Skeletal muscle cell (primary cell): ENCODE results near the gene TRIM68.
A peak's percentile ranks its signal among the peaks of the same experiment; 100 is the strongest.

Source experiments
- DNase-seq: peaks from one replicate; pipeline ENCODE4 v3.0.0-alpha.2; 2010; ENCODE audit warnings: low read depth
- H3K4me3 ChIP-seq: 2 replicates; pipeline ENCODE4 v1.5.1; 2011; ENCODE audit warnings: low read depth, mild to moderate bottlenecking, control low read depth, low read length, moderate library complexity

Gene TRIM68, protein sequence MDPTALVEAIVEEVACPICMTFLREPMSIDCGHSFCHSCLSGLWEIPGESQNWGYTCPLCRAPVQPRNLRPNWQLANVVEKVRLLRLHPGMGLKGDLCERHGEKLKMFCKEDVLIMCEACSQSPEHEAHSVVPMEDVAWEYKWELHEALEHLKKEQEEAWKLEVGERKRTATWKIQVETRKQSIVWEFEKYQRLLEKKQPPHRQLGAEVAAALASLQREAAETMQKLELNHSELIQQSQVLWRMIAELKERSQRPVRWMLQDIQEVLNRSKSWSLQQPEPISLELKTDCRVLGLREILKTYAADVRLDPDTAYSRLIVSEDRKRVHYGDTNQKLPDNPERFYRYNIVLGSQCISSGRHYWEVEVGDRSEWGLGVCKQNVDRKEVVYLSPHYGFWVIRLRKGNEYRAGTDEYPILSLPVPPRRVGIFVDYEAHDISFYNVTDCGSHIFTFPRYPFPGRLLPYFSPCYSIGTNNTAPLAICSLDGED

DNA sequence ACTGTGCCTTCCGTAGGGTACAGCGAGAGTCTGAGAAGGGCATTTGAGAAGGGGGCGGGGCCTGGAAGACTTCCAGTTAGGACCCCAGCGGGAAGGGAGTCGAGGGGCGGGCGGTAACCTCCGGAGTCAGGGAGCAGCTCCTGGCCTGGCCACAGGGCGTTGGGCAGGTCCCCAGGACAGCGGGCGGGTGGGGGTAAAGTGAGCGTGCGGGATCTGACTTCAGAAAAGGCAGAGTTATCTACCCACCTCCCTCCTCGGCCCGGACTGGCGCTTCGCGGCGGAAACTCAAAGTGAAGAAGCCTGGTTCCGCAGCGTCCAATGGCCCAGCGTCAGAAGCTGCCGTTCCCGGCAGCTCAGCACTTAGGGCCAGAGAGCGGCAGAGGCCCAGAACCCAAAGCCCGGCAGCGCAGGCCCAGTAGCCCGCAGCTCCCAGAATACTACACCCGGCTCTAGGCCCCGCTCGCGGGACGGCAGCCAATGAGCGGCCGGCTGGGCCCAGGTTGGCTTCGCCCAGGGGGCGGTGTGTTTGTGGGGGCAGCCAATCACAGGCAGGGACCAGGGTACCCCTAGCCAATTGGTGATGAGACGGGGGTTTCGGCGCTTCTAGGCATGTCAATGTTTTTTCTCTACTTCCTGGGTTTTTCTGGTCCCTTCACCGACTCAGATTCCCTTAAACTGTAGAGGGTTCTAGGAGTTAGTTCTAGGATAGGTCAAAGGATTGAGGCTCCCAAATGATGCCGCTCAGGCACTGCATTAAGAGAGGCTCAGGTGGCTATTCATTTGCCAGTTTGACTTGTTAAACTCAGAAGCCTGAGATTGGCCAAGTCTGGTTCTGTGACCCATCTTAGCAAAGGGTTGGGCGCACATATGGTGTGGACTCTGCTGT, at the start of gene TRIM68:
Gene TRIM68 (minus strand): TSS at position 451 of the 886 bp plus-strand sequence. CDS start 2,727 bp downstream, outside the sequence.
- DNase-seq, result peak; percentile 85
- peak within 1 kb of the TSS; percentile 73 for H3K4me3 ChIP-seq

DNA sequence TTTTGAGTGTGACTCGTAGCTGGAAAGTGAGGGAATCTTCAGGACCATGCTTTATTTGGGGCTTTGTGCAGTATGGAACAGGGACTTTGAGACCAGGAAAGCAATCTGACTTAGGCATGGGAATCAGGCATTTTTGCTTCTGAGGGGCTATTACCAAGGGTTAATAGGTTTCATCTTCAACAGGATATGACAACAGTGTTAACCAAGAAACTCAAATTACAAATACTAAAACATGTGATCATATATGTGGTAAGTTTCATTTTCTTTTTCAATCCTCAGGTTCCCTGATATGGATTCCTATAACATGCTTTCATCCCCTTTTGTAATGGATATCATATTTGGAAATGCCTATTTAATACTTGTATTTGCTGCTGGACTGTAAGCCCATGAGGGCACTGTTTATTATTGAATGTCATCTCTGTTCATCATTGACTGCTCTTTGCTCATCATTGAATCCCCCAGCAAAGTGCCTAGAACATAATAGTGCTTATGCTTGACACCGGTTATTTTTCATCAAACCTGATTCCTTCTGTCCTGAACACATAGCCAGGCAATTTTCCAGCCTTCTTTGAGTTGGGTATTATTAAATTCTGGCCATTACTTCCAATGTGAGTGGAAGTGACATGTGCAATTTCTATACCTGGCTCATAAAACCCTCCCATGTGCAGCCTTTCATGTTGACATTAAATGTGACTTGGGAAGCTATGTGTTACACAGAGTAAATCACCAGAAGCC, 46.8 kb upstream of the TRIM68 start:
- H3K4me3 ChIP-seq, result no peak overlapping the region
- DNase-seq, result no peak

DNA sequence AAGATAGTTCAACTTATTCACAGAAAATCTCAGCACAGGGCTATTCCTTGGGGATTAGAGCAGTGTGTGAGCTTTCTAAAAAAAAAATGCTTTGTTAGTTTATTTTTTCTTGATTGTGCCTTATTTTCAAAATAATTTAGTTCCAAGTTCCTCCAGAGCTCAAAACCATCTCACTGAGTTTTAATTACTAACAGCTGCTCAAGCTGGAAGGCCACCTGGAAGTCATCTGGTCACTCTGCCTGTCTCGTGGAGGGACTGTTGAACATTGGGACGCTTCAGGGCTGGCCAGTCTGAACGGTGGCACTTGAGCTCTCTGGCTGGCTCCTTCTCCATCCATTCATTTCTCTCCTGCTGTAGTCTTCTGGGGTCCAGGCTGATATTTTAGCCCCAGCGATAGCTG, 39.7 kb upstream of the TRIM68 start:
- H3K4me3 ChIP-seq, result no peak overlapping the region
- DNase-seq, result no peak

DNA sequence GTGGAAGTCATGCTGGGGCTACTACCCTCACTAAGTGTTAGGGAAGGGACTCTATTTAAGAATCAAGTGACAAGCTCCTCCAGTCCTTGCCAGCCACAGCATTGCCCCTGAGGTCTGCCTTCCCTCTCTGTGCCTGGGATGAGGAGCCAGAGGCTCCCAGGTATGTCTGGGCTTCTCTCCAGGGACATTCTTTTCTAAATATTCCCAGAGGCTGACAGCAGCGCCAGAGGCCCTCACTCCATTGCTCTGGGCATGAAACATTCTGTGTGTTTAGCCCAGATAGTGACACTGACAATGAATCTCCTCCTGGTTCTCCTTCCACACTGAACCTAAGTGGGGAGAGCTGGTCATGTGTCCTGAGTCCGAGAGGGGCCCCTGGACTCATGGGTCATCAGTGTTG, 37.9 kb upstream of the TRIM68 start:
- DNase-seq, result no peak

DNA sequence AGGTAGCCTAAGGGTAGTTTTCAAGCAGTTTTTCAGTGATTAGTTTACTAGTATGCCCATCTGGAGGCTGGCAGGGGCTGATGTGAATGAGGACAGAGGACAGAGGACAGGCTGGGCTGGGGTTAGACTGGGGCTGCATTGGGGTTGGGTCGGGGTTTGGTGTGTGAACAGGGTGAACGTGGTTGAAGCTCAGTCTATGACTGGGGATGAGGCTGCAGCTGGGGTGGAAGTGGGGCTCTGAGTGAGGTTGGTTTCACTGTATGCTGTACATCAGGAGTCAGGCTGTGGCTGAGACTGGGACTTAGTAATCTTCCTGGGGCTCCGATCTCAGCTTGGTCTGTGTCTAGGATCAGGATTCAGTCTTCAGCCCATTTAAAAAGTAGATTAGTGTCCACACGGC, 36.2 kb upstream of the TRIM68 start:
- H3K4me3 ChIP-seq, result no peak overlapping the region
- DNase-seq, result no peak

More for the DNA sequence above, 37.9 kb upstream of the TRIM68 start:
- H3K4me3 ChIP-seq, result no peak overlapping the region

DNA sequence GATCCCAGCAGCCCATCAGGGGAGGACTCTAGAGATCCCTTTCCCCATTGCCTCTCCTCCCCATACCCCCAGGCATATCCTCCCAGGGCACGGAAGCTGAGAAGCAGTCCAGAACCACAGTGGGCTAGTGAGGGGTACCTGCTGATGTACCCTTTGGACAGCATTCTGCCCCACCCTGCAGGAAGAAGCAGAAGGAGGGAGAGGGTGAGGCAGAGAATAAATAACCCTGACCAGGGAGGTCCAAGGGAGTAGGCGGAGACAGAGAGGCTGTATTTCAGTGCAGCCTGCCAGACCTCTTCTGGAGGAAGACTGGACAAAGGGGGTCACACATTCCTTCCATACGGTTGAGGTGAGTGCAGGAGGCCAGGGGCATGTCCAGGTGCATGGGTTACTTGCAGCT, 35.7 kb upstream of the TRIM68 start, which contains the start of gene OR51E1:
Gene OR51E1 (plus strand): TSS at position 301 of the 400 bp plus-strand sequence. CDS start 8,545 bp downstream, outside the sequence.
- H3K4me3 ChIP-seq, result no peak within 1 kb of the TSS
- DNase-seq, result no peak

DNA sequence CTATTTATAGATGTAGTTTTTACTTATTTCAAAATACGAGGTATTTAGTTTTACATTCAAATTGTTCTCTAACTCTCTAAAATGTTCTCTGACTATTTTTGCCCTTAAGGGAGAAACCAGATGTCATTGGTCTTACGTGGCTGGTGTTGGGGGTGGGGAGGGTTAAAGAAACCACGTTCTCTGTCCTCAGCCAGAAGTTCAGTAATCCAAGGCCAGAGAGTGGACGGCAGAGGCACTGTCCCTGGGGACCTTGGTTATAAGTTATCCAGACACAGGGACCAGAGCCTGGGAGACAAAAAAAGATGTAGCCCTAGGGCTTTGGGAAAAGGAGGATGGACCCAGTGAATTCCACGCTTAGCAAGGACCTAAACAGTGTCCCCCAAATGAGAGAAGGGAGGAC, 35.0 kb upstream of the TRIM68 start:
- no peak overlapping the region for H3K4me3 ChIP-seq
- DNase-seq, result no peak

DNA sequence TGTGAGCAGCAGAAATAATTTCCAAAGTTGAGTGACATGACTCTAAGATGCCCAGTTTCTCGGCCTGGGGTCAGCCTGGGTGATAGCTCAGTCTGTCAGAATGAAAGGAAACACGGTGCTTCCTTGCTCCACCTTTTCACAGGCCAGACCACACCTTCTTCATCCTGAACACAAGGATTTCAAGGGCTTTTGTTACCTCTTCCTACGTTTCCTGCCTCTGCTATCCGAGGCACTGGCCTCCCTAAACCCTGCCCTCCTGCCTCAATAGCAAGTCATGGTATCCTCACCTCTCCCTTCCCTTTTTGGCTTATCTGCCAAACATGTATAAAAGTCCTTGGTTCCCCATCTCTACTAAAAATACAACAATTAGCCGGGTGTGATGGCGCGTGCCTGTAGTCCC, 34.0 kb upstream of the TRIM68 start:
- no peak overlapping the region for H3K4me3 ChIP-seq

DNA sequence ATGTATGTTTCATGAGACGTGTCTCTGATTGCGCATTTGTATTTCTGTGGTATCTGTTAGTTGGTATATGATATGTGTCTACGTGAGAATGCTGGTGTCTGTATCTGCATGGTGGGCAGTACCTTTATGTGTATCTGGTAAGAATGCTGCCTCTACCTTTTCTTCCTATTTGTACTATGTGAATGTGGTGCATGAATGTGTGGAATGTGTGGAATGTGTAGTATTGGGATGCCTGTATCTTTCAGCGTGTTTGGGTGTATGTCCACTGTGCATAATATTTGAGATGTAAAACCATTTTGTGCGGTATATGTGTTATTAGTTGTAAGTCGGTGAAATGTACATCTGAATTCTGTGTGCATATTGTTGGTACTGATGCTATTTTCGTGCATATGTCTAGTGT, 33.5 kb upstream of the TRIM68 start:
- no peak overlapping the region for H3K4me3 ChIP-seq
- DNase-seq, result no peak

More for the DNA sequence above, 34.0 kb upstream of the TRIM68 start:
- DNase-seq, result no peak

DNA sequence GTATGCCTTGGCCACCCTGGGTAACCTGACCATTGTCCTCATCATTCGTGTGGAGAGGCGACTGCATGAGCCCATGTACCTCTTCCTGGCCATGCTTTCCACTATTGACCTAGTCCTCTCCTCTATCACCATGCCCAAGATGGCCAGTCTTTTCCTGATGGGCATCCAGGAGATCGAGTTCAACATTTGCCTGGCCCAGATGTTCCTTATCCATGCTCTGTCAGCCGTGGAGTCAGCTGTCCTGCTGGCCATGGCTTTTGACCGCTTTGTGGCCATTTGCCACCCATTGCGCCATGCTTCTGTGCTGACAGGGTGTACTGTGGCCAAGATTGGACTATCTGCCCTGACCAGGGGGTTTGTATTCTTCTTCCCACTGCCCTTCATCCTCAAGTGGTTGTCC, 31.9 kb upstream of the TRIM68 start:
- no peak for DNase-seq
- H3K4me3 ChIP-seq, result no peak overlapping the region

DNA sequence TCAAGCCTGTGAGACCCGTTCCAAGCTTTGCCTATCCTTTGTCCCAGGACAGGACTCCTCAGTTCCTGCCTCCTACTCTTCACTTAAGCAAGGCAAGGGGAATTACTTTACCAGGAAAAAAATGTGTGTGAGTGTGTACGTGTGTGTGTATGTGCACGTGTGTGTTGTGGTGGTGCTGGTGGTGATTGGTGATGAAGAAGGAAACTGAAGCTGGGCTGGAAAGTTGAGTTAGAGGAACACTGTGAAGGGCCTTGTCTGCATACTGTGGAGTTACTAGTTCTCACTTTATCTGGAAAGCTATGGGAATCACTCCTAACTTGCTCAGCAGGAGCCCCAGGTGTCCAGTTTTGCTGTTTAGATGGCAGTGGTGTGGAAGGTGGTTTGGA, 29.6 kb upstream of the TRIM68 start:
- H3K4me3 ChIP-seq, result no peak overlapping the region

DNA sequence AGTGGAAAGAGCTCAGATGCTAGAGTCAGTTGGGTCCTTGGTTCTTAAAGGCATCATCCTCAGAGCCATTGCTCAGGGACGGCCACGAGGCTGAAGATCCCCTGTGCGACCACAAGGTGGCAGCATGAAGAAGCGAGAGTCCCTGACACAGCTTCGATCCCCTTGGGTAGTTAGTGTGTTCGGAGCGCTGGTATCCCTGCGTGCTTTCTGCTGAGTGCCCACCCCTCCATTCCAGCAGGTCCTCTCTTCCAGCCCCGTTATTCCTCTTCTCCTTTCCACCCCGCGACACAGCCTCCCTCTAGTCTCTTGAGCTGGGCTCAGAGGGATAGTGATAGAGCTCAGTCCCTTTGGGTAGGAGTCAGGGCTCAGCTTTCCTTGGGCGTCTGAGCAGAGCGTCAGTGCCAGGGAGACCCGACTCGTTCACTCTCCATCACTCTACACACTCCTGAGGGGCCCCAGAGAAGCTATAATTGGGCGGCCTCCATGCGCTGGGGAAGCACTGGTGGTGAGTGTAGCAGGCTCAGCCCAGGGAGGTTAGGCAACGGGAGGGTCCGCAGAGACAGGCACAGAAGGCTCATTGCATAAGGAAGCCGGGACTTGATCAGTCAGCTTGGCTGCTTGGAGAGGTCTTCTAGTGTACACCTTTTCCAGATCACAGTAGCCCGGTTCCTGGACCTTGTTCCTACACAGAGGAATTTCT, 29.1 kb upstream of the TRIM68 start, which contains the start of gene OR51D1:
Gene OR51D1 (plus strand): TSS at position 516 of the 700 bp plus-strand sequence. CDS start 2,314 bp downstream, outside the sequence.
- no peak within 1 kb of the TSS for H3K4me3 ChIP-seq

More for the DNA sequence above, 29.6 kb upstream of the TRIM68 start:
- no peak for DNase-seq

DNA sequence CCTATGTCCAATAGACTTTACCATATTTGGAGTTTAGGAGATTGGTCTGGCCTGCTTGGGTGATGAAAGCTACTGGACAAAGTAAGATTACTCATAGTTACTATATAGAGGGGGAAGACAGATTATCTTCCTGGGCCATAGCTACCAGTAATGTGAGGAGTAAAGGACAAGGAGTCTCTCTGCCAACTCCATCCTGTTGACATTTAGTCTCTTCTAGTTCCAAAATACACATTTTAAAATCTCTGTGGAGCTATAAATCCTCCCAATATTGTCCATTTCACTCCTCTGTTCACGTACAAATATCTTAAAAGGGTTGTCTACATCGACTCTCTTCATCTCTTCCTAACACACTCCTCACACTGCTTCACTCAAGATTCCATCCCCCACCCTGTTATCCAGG, 28.1 kb upstream of the TRIM68 start:
- DNase-seq, result no peak
- H3K4me3 ChIP-seq, result no peak overlapping the region

More for the DNA sequence above, 29.1 kb upstream of the TRIM68 start, which contains the start of gene OR51D1:
- DNase-seq, result peak; percentile 17

DNA sequence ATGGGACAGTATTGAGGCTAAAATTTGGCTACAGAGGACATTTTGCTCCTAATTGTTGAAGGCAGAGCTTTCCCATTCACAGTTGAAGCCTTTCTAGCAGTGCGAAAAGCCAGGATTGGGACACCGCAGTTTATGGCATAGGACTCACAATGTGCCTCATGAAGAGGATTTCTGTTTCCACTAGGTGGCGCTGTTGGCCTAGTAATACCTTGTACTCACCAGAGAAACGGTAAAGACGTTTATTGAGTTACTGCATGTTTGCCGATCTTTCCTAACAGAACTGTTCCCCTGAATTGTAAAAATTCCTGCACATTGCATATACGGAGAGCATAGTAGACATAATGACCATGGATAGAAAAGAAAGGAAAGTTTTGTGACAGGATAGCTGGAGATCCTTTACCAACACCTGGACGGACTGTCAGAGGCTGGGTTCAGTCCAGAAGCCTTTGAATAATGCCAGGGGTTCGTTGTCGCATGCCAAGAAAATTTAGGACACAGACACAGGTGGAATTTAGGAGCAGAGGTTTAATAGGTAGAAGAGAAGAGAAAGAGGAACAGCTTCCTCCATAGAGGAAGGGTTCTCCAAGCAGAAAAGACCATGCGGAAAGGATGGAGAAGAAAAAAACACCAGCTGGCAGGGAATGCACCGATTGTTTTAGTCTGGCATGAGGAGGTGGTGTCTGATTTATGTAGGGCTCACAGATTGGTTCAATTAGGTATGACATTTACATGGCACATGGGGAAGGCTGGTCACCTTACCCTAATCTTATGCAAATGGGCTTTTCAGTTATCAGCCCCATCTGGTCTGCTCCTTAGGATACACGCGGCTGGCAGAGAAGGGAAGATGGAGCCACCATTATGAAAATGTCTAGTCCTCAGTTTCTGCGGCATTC, 18.4 kb upstream of the TRIM68 start:
- DNase-seq, result peak; percentile 26
- H3K4me3 ChIP-seq, result no peak overlapping the region

DNA sequence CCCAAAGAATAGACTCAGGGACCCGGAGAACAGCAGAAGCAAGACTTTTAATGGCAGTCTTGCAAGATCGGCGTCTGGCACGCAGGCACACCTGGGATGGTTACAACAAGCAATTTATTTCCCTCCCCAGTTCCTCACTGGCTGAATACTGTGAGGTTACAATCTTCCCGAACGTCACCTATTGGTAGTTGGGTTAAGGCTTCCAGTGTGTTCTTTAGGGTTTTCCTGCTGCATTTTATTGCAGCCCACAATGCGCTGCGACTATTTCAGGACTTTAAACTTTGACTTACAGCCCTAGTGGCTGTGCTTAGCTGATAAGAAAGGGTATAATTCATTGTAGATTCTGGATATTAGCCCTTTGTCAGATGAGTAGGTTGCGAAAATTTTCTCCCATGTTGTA, 11.5 kb upstream of the TRIM68 start:
- no peak overlapping the region for H3K4me3 ChIP-seq
- DNase-seq, result no peak

DNA sequence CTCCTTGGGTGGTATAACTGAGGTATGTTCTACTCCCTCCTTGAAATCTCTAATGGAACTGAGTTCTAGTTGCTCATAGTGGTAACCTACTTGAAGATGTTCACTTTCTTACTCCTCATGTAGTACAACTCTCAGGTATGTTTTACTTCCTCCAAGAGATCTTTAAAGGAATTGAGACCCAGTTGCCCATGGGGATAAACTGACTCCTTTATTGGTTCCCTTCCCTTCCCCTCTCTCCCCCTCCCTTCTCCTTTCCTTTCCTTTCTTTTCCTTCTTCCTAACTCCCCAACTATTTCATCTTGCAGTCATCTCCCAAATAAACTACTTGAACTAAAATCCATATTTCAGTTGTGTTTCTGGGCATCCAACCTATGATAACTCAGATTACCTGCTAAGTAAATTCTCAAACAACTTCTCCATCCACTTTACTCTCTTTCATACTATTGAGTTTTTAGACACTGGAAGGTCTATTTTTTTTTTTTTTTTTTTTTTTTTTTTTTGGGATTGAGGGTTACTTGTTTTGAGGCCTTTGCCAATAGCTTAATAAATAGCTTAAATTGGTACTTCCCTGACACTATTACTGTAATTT, 7.9 kb upstream of the TRIM68 start:
- no peak overlapping the region for H3K4me3 ChIP-seq
- no peak for DNase-seq

DNA sequence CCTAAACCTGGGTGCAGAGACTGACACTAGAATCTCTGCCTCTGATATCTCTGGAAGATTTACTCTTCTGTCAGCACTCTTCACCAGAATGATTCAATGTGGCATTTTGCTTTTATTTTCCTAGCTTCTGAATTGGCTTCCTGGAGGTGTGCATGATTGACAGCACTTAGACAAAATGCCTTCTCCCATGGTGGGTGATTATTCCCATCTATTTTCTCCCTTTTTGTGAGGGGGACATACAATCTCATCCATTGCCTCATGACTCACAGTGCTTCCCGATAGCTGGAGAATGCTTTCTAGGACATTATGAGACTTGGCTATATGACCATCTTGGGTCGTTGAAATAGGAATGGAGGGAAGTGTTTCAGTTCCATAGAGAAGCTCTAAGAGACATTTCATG, 4.0 kb upstream of the TRIM68 start:
- H3K4me3 ChIP-seq, result no peak overlapping the region
- DNase-seq, result no peak
